Thyroid gland (tissue), 4 donors: Measurements from ENCODE around the gene SENP7. TPM values are rescaled to one million over a fixed set of nuclear protein-coding genes. Genes with fewer than 3 reads are reported as not detected.

ENCODE experiments used
- DNase-seq, 2 donors: peaks; one replicate each; pipeline ENCODE4 v3.0.0-alpha.2; 2019
- H3K27ac ChIP-seq, 3 donors: fragments of 200-600 bp; sonication (generic); 1 replicate in 2 of 3; 2 replicates in 1 of 3; pipeline ENCODE4 v1.5.1; 2016 to 2019; ENCODE audit warnings: mild to moderate bottlenecking in 1 of 3, moderate library complexity in 1 of 3
- H3K27me3 ChIP-seq: fragments of 200-600 bp; sonication (generic); one replicate; pipeline ENCODE4 v1.5.1; 2019
- H3K36me3 ChIP-seq, 2 donors: fragments of 200-600 bp; sonication (generic); one replicate each; pipeline ENCODE4 v1.5.1; 2016 to 2019
- H3K4me1 ChIP-seq, 2 donors: fragments of 200-600 bp; sonication (generic); one replicate each; pipeline ENCODE4 v1.5.1; 2017 to 2019
- H3K4me3 ChIP-seq, 3 donors: fragments of 200-600 bp; sonication (generic); replicated peaks in 1 of 3; 1 replicate in 2 of 3; 2 replicates in 1 of 3; pipeline ENCODE4 v1.5.1; 2016; ENCODE audit warnings: mild to moderate bottlenecking in 1 of 3
- H3K9me3 ChIP-seq: fragments of 200-600 bp; sonication (generic); one replicate; pipeline ENCODE4 v1.5.1; 2017
- CTCF ChIP-seq, 6 experiments: fragments of 200-600 bp in 3 of 6; fragments of 450-650 bp in 3 of 6; sonication (generic) in 3 of 6; IDR thresholded peaks; one replicate each; pipeline ENCODE4 v1.5.1; 2016 to 2019; ENCODE audit warnings: antibody characterized with exemption in 6 of 6, mild to moderate bottlenecking in 2 of 6, inconsistent platforms in 1 of 6, moderate library complexity in 1 of 6
- POLR2A ChIP-seq, 2 donors: fragments of 450-650 bp; IDR thresholded peaks; one replicate each; pipeline ENCODE4 v1.6.1; 2017; ENCODE audit warnings: antibody characterized with exemption in 2 of 2, mild to moderate bottlenecking in 2 of 2, moderate library complexity in 1 of 2
- WGBS, 2 donors: methylation state at CpG; one replicate each; pipeline ENCODE4 v1.1.5; 2017; 5-methylcytosine and 5-hydroxymethylcytosine counted together
- intact Hi-C: fragments of 100-400 bp; cut with DNase I; formaldehyde crosslinking; loops from one replicate; pipeline ENCODE4 v1.15.1; 2023
- total RNA-seq, 4 donors: library from RNA; depleted of rRNA; stranded (reverse); fragments of >200 nt; gene quantifications; one replicate each; pipeline ENCODE4 v1.2.3, GENCODE V29; 2016

SENP7 gene
- total RNA-seq, 4 donors from 2014 or later, result 30.2 to 42.9 (median 31.5) TPM

- H3K36me3 ChIP-seq, result no peaks in the 10 kb centered on the region
These were observed 137.4 kb downstream of the SENP7 start for GRCh38 chr3:101375586-101375985.

GRCh38 chr3:101362406-101362805 is 150.6 kb downstream of the SENP7 start:
- WGBS, 2 donors, result 95 to 96% methylated on average over 2 of the region's 2 CpGs
- no peak overlapping the region for H3K27ac ChIP-seq
- H3K4me3 ChIP-seq, result no peak overlapping the region
- no peak for DNase-seq
- no peaks in the 10 kb centered on the region for H3K27me3 ChIP-seq
- no peaks in the 10 kb centered on the region for H3K9me3 ChIP-seq
- peaks cover 0 to under 1% of the 10 kb centered on the region in 2 donors for H3K36me3 ChIP-seq
- TF ChIP-seq POLR2A (IDR thresholded peaks at IDR 0.05) (no peak), CTCF (IDR thresholded peaks at IDR 0.05) (no peak)
- intact Hi-C loops, result no loop called here
- H3K4me1 ChIP-seq, result no peaks in the 10 kb centered on the region

More at GRCh38 chr3:101375586-101375985, 137.4 kb downstream of the SENP7 start:
- Histone ChIP-seq H3K4me3 (no peak overlapping the region), H3K27me3 (no peaks in the 10 kb centered on the region), H3K9me3 (no peaks in the 10 kb centered on the region), H3K4me1 (peaks cover 11 to 17% of the 10 kb centered on the region in 2 donors), H3K27ac (no peak overlapping the region)
- DNase-seq, result no peak
- intact Hi-C loops, result no loop called here
- TF ChIP-seq POLR2A (IDR thresholded peaks at IDR 0.05) (no peak), CTCF (IDR thresholded peaks at IDR 0.05) (no peak)

- no peaks in the 10 kb centered on the region for H3K9me3 ChIP-seq
- 76 to 81% methylated on average over 1 of the region's 1 CpG for WGBS, 2 donors
- H3K4me1 ChIP-seq, result no peaks in the 10 kb centered on the region
- DNase-seq, result no peak
- H3K27ac ChIP-seq, result no peak overlapping the region
- no peak for TF ChIP-seq POLR2A (IDR thresholded peaks at IDR 0.05)
- TF ChIP-seq CTCF (IDR thresholded peaks at IDR 0.05), result no peak
- H3K4me3 ChIP-seq, result no peak overlapping the region
- peaks cover 0 to under 1% of the 10 kb centered on the region in 2 donors for H3K36me3 ChIP-seq
- intact Hi-C loops, result no loop called here
- H3K27me3 ChIP-seq, result no peaks in the 10 kb centered on the region
These were observed 161.2 kb downstream of the SENP7 start for GRCh38 chr3:101351829-101352228.

GRCh38 chr3:101340591-101340990 is 172.4 kb downstream of the SENP7 start:
- no peak for TF ChIP-seq POLR2A (IDR thresholded peaks at IDR 0.05)
- TF ChIP-seq CTCF (IDR thresholded peaks at IDR 0.05), result no peak
- Histone ChIP-seq H3K4me1 (no peaks in the 10 kb centered on the region), H3K36me3 (no peaks in the 10 kb centered on the region), H3K27me3 (no peaks in the 10 kb centered on the region), H3K9me3 (no peaks in the 10 kb centered on the region), H3K27ac (no peak overlapping the region), H3K4me3 (no peak overlapping the region)
- no peak for DNase-seq
- 71 to 72% methylated on average over 2 of the region's 2 CpGs for WGBS, 2 donors
- intact Hi-C loops, result no loop called here

- Histone ChIP-seq H3K36me3 (peaks cover 5 to 8% of the 10 kb centered on the region in 2 donors), H3K27me3 (no peaks in the 10 kb centered on the region), H3K9me3 (no peaks in the 10 kb centered on the region), H3K4me1 (no peaks in the 10 kb centered on the region), H3K4me3 (no peak overlapping the region), H3K27ac (no peak overlapping the region)
- 85 to 87% methylated on average over 7 of the region's 7 CpGs for WGBS, 2 donors
- DNase-seq, result no peak
- no peak for TF ChIP-seq POLR2A (IDR thresholded peaks at IDR 0.05)
- no peak for TF ChIP-seq CTCF (IDR thresholded peaks at IDR 0.05)
- intact Hi-C loops, result no loop called here
These were observed 179.1 kb downstream of the SENP7 start for GRCh38 chr3:101333883-101334282.
